GM12875 (cell line): ENCODE data around the gene ITFG2.

Experiments
- H3K4me3 ChIP-seq: one replicate; pipeline ENCODE4 v1.5.1; 2011; ENCODE audit warnings: low read depth, low read length, control low read depth
- CTCF ChIP-seq: IDR thresholded peaks from 2 replicates; pipeline ENCODE4 v1.5.1; 2011; ENCODE audit warnings: low read depth, mild to moderate bottlenecking, control low read depth, inconsistent platforms, low read length, moderate library complexity, borderline replicate concordance; ENCODE audit not compliant: insufficient read depth

Gene ITFG2

DNA sequence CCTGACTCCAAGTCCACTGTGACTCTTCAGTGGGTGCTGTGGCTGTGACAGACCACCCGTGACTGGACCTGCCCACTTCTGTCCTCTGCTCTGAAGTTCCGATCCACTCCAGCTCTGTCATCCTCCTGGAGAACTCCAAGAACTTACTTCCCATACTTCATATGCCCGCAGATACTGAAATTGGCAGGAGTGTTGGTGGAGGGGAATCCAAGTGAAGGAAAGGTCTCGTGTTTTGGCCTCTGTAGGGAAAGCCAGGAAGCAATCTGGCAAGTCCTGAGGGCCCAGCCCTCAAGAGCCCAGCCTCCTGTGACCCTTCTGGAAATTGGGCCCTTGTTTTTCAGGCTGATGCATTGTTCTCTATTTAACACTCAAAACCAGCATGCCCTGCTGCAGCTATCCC lies 40.1 kb upstream of the ITFG2 start:
- no peak overlapping the region for H3K4me3 ChIP-seq
- TF ChIP-seq CTCF, result no peak

DNA sequence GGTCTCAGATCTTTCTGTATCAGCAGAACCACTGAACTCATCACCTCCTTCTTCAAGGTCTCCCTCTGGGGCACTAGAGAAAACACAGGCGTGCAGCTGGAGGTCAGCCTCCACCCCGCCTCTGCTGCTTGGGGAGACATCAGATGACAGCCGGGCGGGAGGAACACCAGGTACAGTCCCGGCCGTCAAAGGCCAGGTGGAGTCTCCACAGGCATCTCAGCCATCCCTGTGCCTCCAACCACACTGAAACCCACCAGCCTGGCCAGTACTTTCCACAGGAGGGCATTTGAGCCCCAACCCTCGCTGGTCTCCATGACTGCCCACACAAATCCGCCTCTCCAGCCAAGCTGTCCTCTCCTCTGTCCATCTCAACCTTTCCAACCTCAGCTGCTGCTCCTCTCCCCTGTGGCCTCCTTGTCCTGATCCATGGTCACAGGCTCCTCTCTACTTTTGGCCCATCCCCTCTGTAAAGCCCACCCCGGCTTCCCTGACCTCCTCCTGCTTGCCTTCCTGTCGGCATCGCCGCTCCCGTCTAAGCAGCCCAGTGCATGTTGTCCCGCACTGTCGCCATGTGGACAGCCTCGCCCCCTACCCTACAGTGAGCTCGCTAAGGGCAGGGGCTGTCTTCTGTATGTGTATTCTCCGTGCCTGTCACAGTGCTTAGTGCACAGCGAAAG lies 39.1 kb upstream of the ITFG2 start:
- TF ChIP-seq CTCF, result no peak
- H3K4me3 ChIP-seq, result no peak overlapping the region

GRCh38 chr12:2775431-2775830 lies 37.0 kb upstream of the ITFG2 start:
- H3K4me3 ChIP-seq, result no peak overlapping the region
- no peak for TF ChIP-seq CTCF

- no peak for TF ChIP-seq CTCF
- H3K4me3 ChIP-seq, result no peak overlapping the region
These were observed 36.2 kb upstream of the ITFG2 start for GRCh38 chr12:2776129-2776806.

- no peak for TF ChIP-seq CTCF
- no peak overlapping the region for H3K4me3 ChIP-seq
These were observed 33.2 kb upstream of the ITFG2 start for GRCh38 chr12:2779281-2779680.

DNA sequence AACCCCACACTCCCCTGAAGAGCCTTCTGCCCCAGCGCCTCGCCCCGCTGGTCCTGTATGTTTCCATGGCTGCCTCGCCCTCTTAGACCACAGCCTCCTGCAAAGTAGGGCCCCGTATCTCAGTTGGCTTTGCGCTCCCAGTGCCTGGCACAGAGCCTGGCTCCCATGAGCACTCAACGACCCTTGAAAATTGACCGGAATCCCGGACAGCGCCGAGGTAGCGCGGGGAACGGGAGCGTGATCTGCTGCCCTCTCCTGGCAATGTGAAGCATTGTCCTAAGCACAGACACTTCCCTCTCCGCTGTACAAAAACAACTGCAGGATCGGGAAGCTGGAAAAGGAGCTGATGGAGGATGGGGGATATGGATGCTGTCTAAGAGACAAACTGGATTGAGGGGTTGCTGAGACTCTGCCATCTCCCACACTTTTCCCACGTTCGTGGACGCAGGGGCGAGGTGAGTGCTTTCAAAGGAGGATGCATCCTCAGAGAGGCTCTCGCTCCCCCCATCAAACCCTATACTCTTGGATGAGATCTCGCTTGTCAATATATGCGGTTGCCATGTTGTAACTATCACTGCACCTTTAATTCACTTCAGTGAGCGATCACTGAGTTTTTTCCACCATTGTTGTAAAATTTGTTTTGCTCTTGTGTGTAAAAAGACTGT lies 28.4 kb upstream of the ITFG2 start:
- no peak overlapping the region for H3K4me3 ChIP-seq
- peak; percentile 94 for TF ChIP-seq CTCF
